H1 (cell line): ENCODE measurements around the gene PPIL6. TPM values are rescaled to one million over a fixed set of nuclear protein-coding genes. Genes with fewer than 3 reads are reported as not detected.

Source experiments
- CTCF ChIA-PET: fragments of 300-600 bp; sonication (Branson Sonifier 250); formaldehyde crosslinking; loops from one replicate; lab custom pipeline; 2021; ENCODE audit not compliant: partially characterized antibody; lab: Charles Lee
- POLR2A ChIA-PET: fragments of 300-600 bp; sonication (Branson Sonifier 250); formaldehyde crosslinking; loops from one replicate; lab custom pipeline; 2021; ENCODE audit warnings: inconsistent platforms; ENCODE audit not compliant: partially characterized antibody; lab: Charles Lee
- DNase-seq, 2 experiments: peaks; one replicate each; pipeline versions ENCODE4 v3.0.0 to v3.0.0-alpha.2; 2010 to 2022; ENCODE audit warnings: low spot score in 2 of 2, low read depth in 1 of 2, mixed read lengths in 1 of 2
- FAIRE-seq: peaks from 2 replicates; lab custom pipeline; 2011; peaks lifted over from hg19 to GRCh38; lab: Jason Lieb, UNC
- H2AFZ ChIP-seq: 2 replicates; pipeline ENCODE4 v1.8.1; 2012; ENCODE audit warnings: low read length, inconsistent platforms
- H2AK5ac ChIP-seq: 2 replicates; pipeline ENCODE4 v1.6.1; 2013; ENCODE audit warnings: low read depth, low read length
- H2BK120ac ChIP-seq: replicated peaks from 2 replicates; pipeline ENCODE3; 2013; ENCODE audit warnings: low read depth, low read length, inconsistent platforms
- H2BK12ac ChIP-seq: 2 replicates; pipeline ENCODE4 v1.6.1; 2013; ENCODE audit warnings: low read depth, low read length
- H2BK15ac ChIP-seq: 2 replicates; pipeline ENCODE4 v1.6.1; 2013; ENCODE audit warnings: low read length
- H2BK20ac ChIP-seq: 2 replicates; pipeline ENCODE4 v1.6.1; 2013; ENCODE audit warnings: low read length
- H2BK5ac ChIP-seq: 2 replicates; pipeline ENCODE4 v1.6.1; 2013; ENCODE audit warnings: low read depth, low read length
- H3K14ac ChIP-seq: 2 replicates; pipeline ENCODE4 v1.6.1; 2013; ENCODE audit warnings: inconsistent platforms; ENCODE audit not compliant: insufficient read length
- H3K18ac ChIP-seq: 2 replicates; pipeline ENCODE4 v1.6.1; 2013; ENCODE audit warnings: low read length; ENCODE audit errors: extremely low read depth
- H3K23ac ChIP-seq: 2 replicates; pipeline ENCODE4 v1.6.1; 2013; ENCODE audit warnings: inconsistent platforms; ENCODE audit not compliant: insufficient read length
- H3K23me2 ChIP-seq: 2 replicates; pipeline ENCODE4 v1.6.1; 2013; ENCODE audit warnings: low read depth, low read length
- H3K27ac ChIP-seq: 2 replicates; pipeline ENCODE4 v1.6.1; 2011; ENCODE audit warnings: low read depth, low read length, inconsistent platforms
- H3K27me3 ChIP-seq, 4 experiments: replicated peaks in 1 of 4; 1 replicate in 1 of 4; 2 replicates in 3 of 4; pipeline versions ENCODE4 v1.6.1 to v1.8.1; 2011 to 2013; ENCODE audit warnings: low read length in 3 of 4, mild to moderate bottlenecking in 3 of 4, inconsistent platforms in 2 of 4, mixed read lengths in 2 of 4, moderate library complexity in 1 of 4; ENCODE audit not compliant: control insufficient read depth in 3 of 4, insufficient read depth in 3 of 4; ENCODE audit errors: extremely low read depth in 1 of 4
- H3K36me3 ChIP-seq, 4 experiments: 2 replicates each; pipeline versions ENCODE4 v1.6.1 to v1.8.1; 2011 to 2013; ENCODE audit warnings: mild to moderate bottlenecking in 4 of 4, low read length in 3 of 4, moderate library complexity in 2 of 4, control low read depth in 1 of 4, inconsistent platforms in 1 of 4; ENCODE audit not compliant: insufficient read depth in 4 of 4, control insufficient read depth in 2 of 4
- H3K4ac ChIP-seq: replicated peaks from 2 replicates; pipeline ENCODE3; 2013; ENCODE audit warnings: low read length, low read depth, mixed read lengths, inconsistent platforms; ENCODE audit not compliant: insufficient read length
- H3K4me1 ChIP-seq, 4 experiments: replicated peaks in 1 of 4; 1 replicate in 1 of 4; 2 replicates in 3 of 4; pipeline versions ENCODE4 v1.6.1 to v1.8.1; 2011 to 2013; ENCODE audit warnings: low read length in 3 of 4, inconsistent platforms in 2 of 4, mixed read lengths in 1 of 4; ENCODE audit not compliant: insufficient read depth in 4 of 4, control insufficient read depth in 3 of 4
- H3K4me2 ChIP-seq, 2 experiments: 2 replicates each; pipeline versions ENCODE4 v1.6.1 to v1.8.1; 2011 to 2013; ENCODE audit warnings: low read depth in 2 of 2, low read length in 2 of 2, control low read depth in 1 of 2, inconsistent platforms in 1 of 2, mild to moderate bottlenecking in 1 of 2; ENCODE audit not compliant: insufficient read depth in 1 of 2
- H3K4me3 ChIP-seq, 4 experiments: fragments of 200-600, 300-600 bp in 1 of 4; sonication (generic), shearing (Covaris generic), sonication (Bioruptor Twin) in 1 of 4; 2 replicates each; pipeline versions ENCODE4 v1.5.1 to v1.8.1; 2011 to 2016; ENCODE audit warnings: low read length in 4 of 4, low read depth in 3 of 4, control low read depth in 2 of 4, inconsistent platforms in 2 of 4, mild to moderate bottlenecking in 2 of 4, mixed read lengths in 1 of 4, moderate library complexity in 1 of 4; ENCODE audit not compliant: insufficient read depth in 2 of 4; ENCODE audit errors: extremely low read depth in 1 of 4
- H3K56ac ChIP-seq: replicated peaks from 2 replicates; pipeline ENCODE3; 2013; ENCODE audit warnings: low read depth, mild to moderate bottlenecking, mixed read lengths, low read length, inconsistent platforms; ENCODE audit not compliant: insufficient read length
- H3K79me1 ChIP-seq: 2 replicates; pipeline ENCODE4 v1.6.1; 2013; ENCODE audit warnings: low read depth, low read length, control low read depth
- H3K79me2 ChIP-seq, 2 experiments: 2 replicates each; pipeline versions ENCODE4 v1.6.1 to v1.8.1; 2012 to 2013; ENCODE audit warnings: low read length in 2 of 2, mild to moderate bottlenecking in 2 of 2, inconsistent platforms in 1 of 2; ENCODE audit not compliant: insufficient read depth in 2 of 2, control insufficient read depth in 1 of 2
- H3K9ac ChIP-seq, 4 experiments: replicated peaks in 1 of 4; 1 replicate in 1 of 4; 2 replicates in 3 of 4; pipeline versions ENCODE4 v1.6.1 to v1.8.1; 2011 to 2013; ENCODE audit warnings: low read depth in 3 of 4, low read length in 3 of 4, control low read depth in 2 of 4, mild to moderate bottlenecking in 2 of 4, moderate library complexity in 2 of 4, inconsistent platforms in 1 of 4; ENCODE audit errors: extremely low read depth in 1 of 4
- H3K9me3 ChIP-seq, 2 experiments: 2 replicates each; pipeline versions ENCODE4 v1.6.1 to v1.8.1; 2012 to 2013; ENCODE audit warnings: mild to moderate bottlenecking in 2 of 2, moderate library complexity in 2 of 2, control low read depth in 1 of 2, inconsistent platforms in 1 of 2, low read depth in 1 of 2, low read length in 1 of 2, mixed read lengths in 1 of 2; ENCODE audit not compliant: insufficient read depth in 2 of 2
- H4K20me1 ChIP-seq, 2 experiments: replicated peaks in 1 of 2; 2 replicates each; pipeline versions ENCODE3 to v1.8.1; 2011 to 2013; ENCODE audit warnings: inconsistent platforms in 2 of 2, low read length in 2 of 2, mild to moderate bottlenecking in 1 of 2; ENCODE audit not compliant: insufficient read depth in 2 of 2, control insufficient read depth in 1 of 2
- H4K5ac ChIP-seq: 2 replicates; pipeline ENCODE4 v1.6.1; 2013; ENCODE audit warnings: low read length, low read depth, mixed read lengths, inconsistent platforms; ENCODE audit not compliant: insufficient read length
- H4K8ac ChIP-seq: 2 replicates; pipeline ENCODE4 v1.8.0; 2013; ENCODE audit warnings: mild to moderate bottlenecking, moderate library complexity, low read length, inconsistent platforms; ENCODE audit not compliant: insufficient read depth; ENCODE audit errors: extremely low read depth
- H4K91ac ChIP-seq: replicated peaks from 2 replicates; pipeline ENCODE3; 2013; ENCODE audit warnings: low read length, mixed read lengths, inconsistent platforms; ENCODE audit not compliant: insufficient read length
- ASH2L ChIP-seq: fragments of 200-600, 300-600 bp; sonication (generic); IDR thresholded peaks from one replicate; pipeline ENCODE4 v1.7.1; 2017; ENCODE audit warnings: low read length
- CBX5 ChIP-seq: fragments of 300-800, 300-1000 bp; sonication (generic); IDR thresholded peaks from 2 replicates; pipeline ENCODE4 v1.7.1; 2016; ENCODE audit warnings: antibody characterized with exemption, low read length, low read depth
- CBX8 ChIP-seq: fragments of 300-800, 300-1000 bp; sonication (generic); IDR thresholded peaks from 2 replicates; pipeline ENCODE4 v1.7.1; 2016; ENCODE audit warnings: low read depth, low read length, borderline replicate concordance
- CHD1 ChIP-seq: IDR thresholded peaks from 2 replicates; pipeline ENCODE4 v1.6.1; 2012; ENCODE audit warnings: low read depth, low read length, improper control_type of control experiment
- GTF2F1 ChIP-seq: IDR thresholded peaks from 2 replicates; pipeline ENCODE4 v1.6.1; 2012; ENCODE audit warnings: low read depth, low read length, improper control_type of control experiment, borderline replicate concordance
- HDAC2 ChIP-seq, 2 experiments: fragments of 300-600 bp in 1 of 2; sonication (generic) in 1 of 2; IDR thresholded peaks; 2 replicates each; pipeline ENCODE4 v1.6.1; 2011 to 2012; ENCODE audit warnings: low read depth in 2 of 2, low read length in 2 of 2, mild to moderate bottlenecking in 2 of 2, moderate library complexity in 2 of 2, borderline replicate concordance in 1 of 2, inconsistent platforms in 1 of 2
- KDM1A ChIP-seq: fragments of 200-600, 300-600 bp; sonication (generic); IDR thresholded peaks from 2 replicates; pipeline ENCODE4 v1.7.1; 2016; ENCODE audit warnings: mild to moderate bottlenecking, low read length, borderline replicate concordance
- KDM4A ChIP-seq: IDR thresholded peaks from one replicate; pipeline ENCODE4 v1.7.1; 2012; ENCODE audit warnings: low read depth, mild to moderate bottlenecking, moderate library complexity, low read length, inconsistent platforms; ENCODE audit not compliant: severe bottlenecking
- POLR2A ChIP-seq, 2 experiments: IDR thresholded peaks; 1 replicate in 1 of 2; 2 replicates in 1 of 2; pipeline ENCODE4 v1.6.1; 2011; ENCODE audit warnings: low read depth in 2 of 2, low read length in 2 of 2, mild to moderate bottlenecking in 2 of 2; ENCODE audit errors: control extremely low read depth in 1 of 2
- POU5F1 ChIP-seq: IDR thresholded peaks from 2 replicates; pipeline ENCODE4 v1.6.1; 2011; ENCODE audit warnings: low read depth, mild to moderate bottlenecking, low read length, moderate library complexity
- SIX5 ChIP-seq: IDR thresholded peaks from 2 replicates; pipeline ENCODE4 v1.6.1; 2011; ENCODE audit warnings: mild to moderate bottlenecking, low read depth, low read length
- SP4 ChIP-seq: IDR thresholded peaks from 2 replicates; pipeline ENCODE4 v1.6.1; 2012; ENCODE audit warnings: low read length, inconsistent platforms
- TCF12 ChIP-seq: IDR thresholded peaks from 2 replicates; pipeline ENCODE4 v1.6.1; 2011; ENCODE audit warnings: low read depth, mild to moderate bottlenecking, low read length
- WGBS, 2 experiments: shearing (Covaris generic) in 1 of 2; methylation state at CpG; one replicate each; pipeline versions ENCODE4 v1.1.6 to v1.1.7; 2013 to 2015; ENCODE audit warnings: low lambda C conversion rate in 2 of 2, mixed read lengths in 2 of 2, inconsistent platforms in 1 of 2, low coverage in 1 of 2, missing lambda C conversion rate in 1 of 2; ENCODE audit not compliant: insufficient replicate concordance in 2 of 2, insufficient coverage in 1 of 2, insufficient read length in 1 of 2; ENCODE audit errors: extremely low coverage in 1 of 2, missing lambda C conversion rate in 1 of 2; 5-methylcytosine and 5-hydroxymethylcytosine counted together
- polyA plus RNA-seq, 7 experiments: library from polyadenylated mRNA; depleted of rRNA in 3 of 7; stranded (reverse) in 5 of 7; unstranded in 2 of 7; fragments of >200 nt in 5 of 7; fragments of 200-250 nt in 2 of 7; gene quantifications; 1 replicate in 5 of 7; 2 replicates in 1 of 7; 4 replicates in 1 of 7; pipeline versions ENCODE4 v1.2.1 to v1.2.3, GENCODE V29; 2011 to 2013; ENCODE audit warnings: missing spikeins in 2 of 7, mixed read lengths in 2 of 7
- total RNA-seq: library from RNA; stranded (reverse); fragmentation: NEBNext Ultra II Directional; extraction: Animal tissue kit (Norgen Biotek cat#: 25700); gene quantifications from 2 replicates; pipeline ENCODE4 v1.2.1, GENCODE V29; 2021
- TF ChIP-seq, protein P1 (sequence below): IDR thresholded peaks from 2 replicates; pipeline ENCODE4 v1.6.1; 2011; ENCODE audit warnings: low read length, improper control_type of control experiment

PPIL6 gene
- total and polyA plus RNA-seq, 2 of the 8 experiments (the other 6 are each of a cell fraction or from before 2014, with no cell fraction given) = 0.42 to 1.3 TPM

DNA sequence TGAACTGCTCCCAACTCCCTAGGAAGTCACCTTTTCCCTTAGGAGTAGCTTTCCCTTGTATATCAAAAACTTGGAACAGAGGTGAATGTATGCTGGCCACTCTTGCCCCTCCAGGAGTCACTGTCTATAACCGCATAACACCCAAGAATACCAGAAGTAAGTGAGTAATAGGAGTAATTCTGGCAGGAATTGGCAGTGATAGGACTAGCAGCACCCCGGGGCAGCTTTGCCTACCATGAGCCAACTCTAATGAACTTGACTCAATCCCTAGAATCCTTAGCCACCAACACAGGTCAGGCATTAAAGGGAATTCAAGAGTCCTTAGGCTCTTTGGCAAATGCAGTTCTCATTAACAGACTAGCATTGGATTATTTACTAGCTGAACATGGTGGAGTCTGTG, 29.4 kb downstream of the PPIL6 start:
- H3K56ac ChIP-seq = no peak overlapping the region
- no peak overlapping the region for H3K4ac ChIP-seq
- no peak overlapping the region for H3K27ac ChIP-seq
- H3K4me1 ChIP-seq = no peaks in the 10 kb centered on the region
- no peak overlapping the region for H4K8ac ChIP-seq
- no peak overlapping the region for H2BK12ac ChIP-seq
- no peak overlapping the region for H2BK15ac ChIP-seq
- no peak overlapping the region for H2BK120ac ChIP-seq
- H4K91ac ChIP-seq = no peak overlapping the region
- no peaks in the 10 kb centered on the region for H3K27me3 ChIP-seq
- H3K23me2 ChIP-seq = no peaks in the 10 kb centered on the region
- H3K79me1 ChIP-seq = no peaks in the 10 kb centered on the region
- H3K18ac ChIP-seq = no peak overlapping the region
- no peaks in the 10 kb centered on the region for H3K79me2 ChIP-seq
- 84% methylated on average over 2 of the region's 2 CpGs; no CpG with 5 or more reads in 1 of the 2 experiments for WGBS, 2 experiments
- H2BK5ac ChIP-seq = no peak overlapping the region
- no peak overlapping the region for H3K9ac ChIP-seq
- no peak for DNase-seq
- H3K4me2 ChIP-seq = no peak overlapping the region
- H2AFZ ChIP-seq = no peak overlapping the region
- CTCF ChIA-PET = interaction anchor here (0.9 to 1.8 kb wide), 3 partner anchors 10 to 28 kb away, joined by 4 to 14 read pairs (median 5); no protein-coding TSS in a partner anchor
- no peak overlapping the region for H2BK20ac ChIP-seq
- no peak overlapping the region for H4K5ac ChIP-seq
- no peaks in the 10 kb centered on the region for H3K36me3 ChIP-seq
- POLR2A ChIA-PET = interaction anchor here (2.6 kb wide), 1 partner anchor 10 kb away, joined by 7 read pairs; no protein-coding TSS in a partner anchor
- no peak overlapping the region for H3K4me3 ChIP-seq
- H2AK5ac ChIP-seq = no peak overlapping the region
- no peaks in the 10 kb centered on the region for H4K20me1 ChIP-seq
- no peak overlapping the region for H3K23ac ChIP-seq
- no peak overlapping the region for H3K14ac ChIP-seq
- no peak for FAIRE-seq
- no peaks in the 10 kb centered on the region for H3K9me3 ChIP-seq
- TF ChIP-seq TCF12 (no peak), KDM4A (no peak), CBX5 (no peak), GTF2F1 (no peak), SIX5 (no peak), CHD1 (no peak), SP4 (no peak), KDM1A (no peak), ASH2L (no peak), HDAC2 (IDR thresholded peaks at IDR 0.05; ENCODE audit: borderline replicate concordance in 1 of 2, low read depth in 2 of 2, low read length in 2 of 2) (no peak), CBX8 (no peak), POU5F1 (no peak), POLR2A (IDR thresholded peaks at IDR 0.05; ENCODE audit: control extremely low read depth in 1 of 2, low read depth in 2 of 2, low read length in 2 of 2) (no peak)
- TF ChIP-seq, protein P1, sequence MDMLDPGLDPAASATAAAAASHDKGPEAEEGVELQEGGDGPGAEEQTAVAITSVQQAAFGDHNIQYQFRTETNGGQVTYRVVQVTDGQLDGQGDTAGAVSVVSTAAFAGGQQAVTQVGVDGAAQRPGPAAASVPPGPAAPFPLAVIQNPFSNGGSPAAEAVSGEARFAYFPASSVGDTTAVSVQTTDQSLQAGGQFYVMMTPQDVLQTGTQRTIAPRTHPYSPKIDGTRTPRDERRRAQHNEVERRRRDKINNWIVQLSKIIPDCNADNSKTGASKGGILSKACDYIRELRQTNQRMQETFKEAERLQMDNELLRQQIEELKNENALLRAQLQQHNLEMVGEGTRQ = no peak
